ENCODE results near the gene RPL37.

GRCh38 chr5:40796487-40796889 lies 38.5 kb downstream of the RPL37 start:
- TF ChIP-seq ZNF48 (tag by site-specific recombination; IDR thresholded peaks at IDR 0.05) (no peak), ZNF792 (tag by site-specific recombination; IDR thresholded peaks at IDR 0.05) (no peak), ZNF768 (tag by site-specific recombination; IDR thresholded peaks at IDR 0.05) (no peak), ZBTB6 (tag by site-specific recombination; IDR thresholded peaks at IDR 0.05) (no peak), TRIM28 (IDR thresholded peaks at IDR 0.05; ENCODE audit: borderline replicate concordance, low read length) (no peak), ZNF174 (tag by site-specific recombination; IDR thresholded peaks at IDR 0.05) (no peak), ZNF140 (tag by site-specific recombination; IDR thresholded peaks at IDR 0.05) (no peak), ELK4 (IDR thresholded peaks at IDR 0.05; ENCODE audit: borderline replicate concordance, low read depth, low read length) (no peak), CTCF (tag by site-specific recombination; IDR thresholded peaks at IDR 0.05) (no peak), ZNF558 (tag by site-specific recombination; IDR thresholded peaks at IDR 0.05) (no peak)

Measured in HEK293 (cell line).